ENCODE data around the gene PSAPL1.

Gene PSAPL1

GRCh38 chr4:7461230-7461629 lies 26.5 kb upstream of the PSAPL1 start:
- H3K4me2 ChIP-seq (ENCODE audit: low read length, poor library complexity, severe bottlenecking), result no peak overlapping the region
- H2BK5ac ChIP-seq (ENCODE audit: low read depth, low read length, poor library complexity, severe bottlenecking), result no peak overlapping the region
- H3K4ac ChIP-seq (ENCODE audit: low read depth in 1 of 2, low read length in 2 of 2), result no peak overlapping the region
- no peak overlapping the region for H3K23ac ChIP-seq (ENCODE audit: low read length in 2 of 2)
- no peak overlapping the region for H4K91ac ChIP-seq (ENCODE audit: low read length)
- no peak for DNase-seq
- no peak overlapping the region for H2AFZ ChIP-seq (ENCODE audit: low read depth, low read length)
- H3K27ac ChIP-seq (ENCODE audit: low read length, poor library complexity, severe bottlenecking), result no peak overlapping the region
- no peak overlapping the region for H2BK120ac ChIP-seq (ENCODE audit: low read depth, low read length)
- H3K4me3 ChIP-seq (ENCODE audit: insufficient read depth in 1 of 2, low read depth in 1 of 2, low read length in 2 of 2), result no peak overlapping the region
- no peak overlapping the region for H2AK5ac ChIP-seq (ENCODE audit: low read length, severe bottlenecking)
- H3K36me3 ChIP-seq (ENCODE audit: control insufficient read depth in 1 of 2, insufficient read depth in 2 of 2, low read depth in 1 of 2, low read length in 2 of 2), result no peaks in the 10 kb centered on the region
- H3K14ac ChIP-seq (ENCODE audit: low read length in 2 of 2), result no peak overlapping the region
- peaks cover 6% of the 10 kb centered on the region for H3K9me3 ChIP-seq (ENCODE audit: control insufficient read depth, low read length)
- no peak overlapping the region for H4K8ac ChIP-seq (ENCODE audit: low read length)
- H3K4me1 ChIP-seq (ENCODE audit: control insufficient read depth, insufficient read depth, low read depth, low read length), result peaks cover 18% of the 10 kb centered on the region
- H2BK15ac ChIP-seq (ENCODE audit: low read depth, poor library complexity, severe bottlenecking), result no peak overlapping the region
- H2BK12ac ChIP-seq (ENCODE audit: low read length in 2 of 2), result no peak overlapping the region
- no peak overlapping the region for H3K9ac ChIP-seq (ENCODE audit: low read length)
- H3K27me3 ChIP-seq (ENCODE audit: control insufficient read depth in 1 of 2, insufficient read depth in 1 of 2, low read length in 2 of 2), result peaks cover 0 to 19% of the 10 kb centered on the region in 2 experiments
- H3K79me1 ChIP-seq (replicated peaks; ENCODE audit: low read length, poor library complexity, severe bottlenecking), result no peaks in the 10 kb centered on the region
- 65% methylated on average over 17 of the region's 17 CpGs for WGBS
- no peak overlapping the region for H3K18ac ChIP-seq (ENCODE audit: low read depth in 1 of 2, low read length in 2 of 2)

GRCh38 chr4:7460566-7460965 lies 25.8 kb upstream of the PSAPL1 start:
- H2AFZ ChIP-seq (ENCODE audit: low read depth, low read length), result no peak overlapping the region
- no peak overlapping the region for H3K4me3 ChIP-seq (ENCODE audit: insufficient read depth in 1 of 2, low read depth in 1 of 2, low read length in 2 of 2)
- no peak overlapping the region for H3K27ac ChIP-seq (ENCODE audit: low read length, poor library complexity, severe bottlenecking)
- H3K4me2 ChIP-seq (ENCODE audit: low read length, poor library complexity, severe bottlenecking), result no peak overlapping the region
- no peak overlapping the region for H3K4ac ChIP-seq (ENCODE audit: low read depth in 1 of 2, low read length in 2 of 2)
- no peak overlapping the region for H4K91ac ChIP-seq (ENCODE audit: low read length)
- H3K4me1 ChIP-seq (ENCODE audit: control insufficient read depth, insufficient read depth, low read depth, low read length), result peaks cover 18% of the 10 kb centered on the region
- H3K9me3 ChIP-seq (ENCODE audit: control insufficient read depth, low read length), result peaks cover under 1% of the 10 kb centered on the region
- H3K9ac ChIP-seq (ENCODE audit: low read length), result no peak overlapping the region
- H3K23ac ChIP-seq (ENCODE audit: low read length in 2 of 2), result no peak overlapping the region
- no peaks in the 10 kb centered on the region for H3K36me3 ChIP-seq (ENCODE audit: control insufficient read depth in 1 of 2, insufficient read depth in 2 of 2, low read depth in 1 of 2, low read length in 2 of 2)
- H3K14ac ChIP-seq (ENCODE audit: low read length in 2 of 2), result no peak overlapping the region
- no peak overlapping the region for H2BK12ac ChIP-seq (ENCODE audit: low read length in 2 of 2)
- no peak overlapping the region for H2AK5ac ChIP-seq (ENCODE audit: low read length, severe bottlenecking)
- H3K27me3 ChIP-seq (ENCODE audit: control insufficient read depth in 1 of 2, insufficient read depth in 1 of 2, low read length in 2 of 2), result peaks cover 0 to 19% of the 10 kb centered on the region in 2 experiments
- no peak overlapping the region for H4K8ac ChIP-seq (ENCODE audit: low read length)
- H2BK5ac ChIP-seq (ENCODE audit: low read depth, low read length, poor library complexity, severe bottlenecking), result no peak overlapping the region
- H2BK120ac ChIP-seq (ENCODE audit: low read depth, low read length), result no peak overlapping the region
- DNase-seq, result no peak
- H2BK15ac ChIP-seq (ENCODE audit: low read depth, poor library complexity, severe bottlenecking), result no peak overlapping the region
- H3K79me1 ChIP-seq (replicated peaks; ENCODE audit: low read length, poor library complexity, severe bottlenecking), result no peaks in the 10 kb centered on the region
- WGBS, result 74% methylated on average over 17 of the region's 17 CpGs
- H3K18ac ChIP-seq (ENCODE audit: low read depth in 1 of 2, low read length in 2 of 2), result no peak overlapping the region

- Histone ChIP-seq H3K4me1 (ENCODE audit: control insufficient read depth, insufficient read depth, low read depth, low read length) (peaks cover 18% of the 10 kb centered on the region), H3K27ac (ENCODE audit: low read length, poor library complexity, severe bottlenecking) (no peak overlapping the region), H3K9me3 (ENCODE audit: control insufficient read depth, low read length) (no peaks in the 10 kb centered on the region), H3K9ac (ENCODE audit: low read length) (no peak overlapping the region), H3K14ac (ENCODE audit: low read length in 2 of 2) (no peak overlapping the region), H3K4me2 (ENCODE audit: low read length, poor library complexity, severe bottlenecking) (no peak overlapping the region), H2BK12ac (ENCODE audit: low read length in 2 of 2) (no peak overlapping the region), H4K8ac (ENCODE audit: low read length) (no peak overlapping the region), H2BK120ac (ENCODE audit: low read depth, low read length) (no peak overlapping the region), H3K79me1 (replicated peaks; ENCODE audit: low read length, poor library complexity, severe bottlenecking) (no peaks in the 10 kb centered on the region), H4K91ac (ENCODE audit: low read length) (no peak overlapping the region), H2BK5ac (ENCODE audit: low read depth, low read length, poor library complexity, severe bottlenecking) (no peak overlapping the region), H3K27me3 (ENCODE audit: control insufficient read depth in 1 of 2, insufficient read depth in 1 of 2, low read length in 2 of 2) (peaks cover 0 to 19% of the 10 kb centered on the region in 2 experiments), H3K23ac (ENCODE audit: low read length in 2 of 2) (no peak overlapping the region), H3K18ac (ENCODE audit: low read depth in 1 of 2, low read length in 2 of 2) (no peak overlapping the region), H2AFZ (ENCODE audit: low read depth, low read length) (no peak overlapping the region), H3K36me3 (ENCODE audit: control insufficient read depth in 1 of 2, insufficient read depth in 2 of 2, low read depth in 1 of 2, low read length in 2 of 2) (no peaks in the 10 kb centered on the region), H3K4ac (ENCODE audit: low read depth in 1 of 2, low read length in 2 of 2) (no peak overlapping the region), H2BK15ac (ENCODE audit: low read depth, poor library complexity, severe bottlenecking) (no peak overlapping the region), H3K4me3 (ENCODE audit: insufficient read depth in 1 of 2, low read depth in 1 of 2, low read length in 2 of 2) (no peak overlapping the region), H2AK5ac (ENCODE audit: low read length, severe bottlenecking) (no peak overlapping the region)
- 90% methylated on average over 8 of the region's 8 CpGs for WGBS
- no peak for DNase-seq
Measured at GRCh38 chr4:7459471-7459870, 24.7 kb upstream of the PSAPL1 start.

- Histone ChIP-seq H3K4ac (ENCODE audit: low read depth in 1 of 2, low read length in 2 of 2) (no peak overlapping the region), H3K36me3 (ENCODE audit: control insufficient read depth in 1 of 2, insufficient read depth in 2 of 2, low read depth in 1 of 2, low read length in 2 of 2) (no peaks in the 10 kb centered on the region), H4K91ac (ENCODE audit: low read length) (no peak overlapping the region), H2BK15ac (ENCODE audit: low read depth, poor library complexity, severe bottlenecking) (no peak overlapping the region), H3K23ac (ENCODE audit: low read length in 2 of 2) (no peak overlapping the region), H2BK12ac (ENCODE audit: low read length in 2 of 2) (no peak overlapping the region), H3K4me1 (ENCODE audit: control insufficient read depth, insufficient read depth, low read depth, low read length) (peaks cover 13% of the 10 kb centered on the region), H3K79me1 (replicated peaks; ENCODE audit: low read length, poor library complexity, severe bottlenecking) (no peaks in the 10 kb centered on the region), H2AK5ac (ENCODE audit: low read length, severe bottlenecking) (no peak overlapping the region), H4K8ac (ENCODE audit: low read length) (no peak overlapping the region), H3K27me3 (ENCODE audit: control insufficient read depth in 1 of 2, insufficient read depth in 1 of 2, low read length in 2 of 2) (peaks cover 0 to 19% of the 10 kb centered on the region in 2 experiments), H3K9me3 (ENCODE audit: control insufficient read depth, low read length) (no peaks in the 10 kb centered on the region), H3K14ac (ENCODE audit: low read length in 2 of 2) (no peak overlapping the region), H2BK5ac (ENCODE audit: low read depth, low read length, poor library complexity, severe bottlenecking) (no peak overlapping the region), H3K18ac (ENCODE audit: low read depth in 1 of 2, low read length in 2 of 2) (no peak overlapping the region), H3K27ac (ENCODE audit: low read length, poor library complexity, severe bottlenecking) (no peak overlapping the region), H3K4me2 (ENCODE audit: low read length, poor library complexity, severe bottlenecking) (no peak overlapping the region), H2BK120ac (ENCODE audit: low read depth, low read length) (no peak overlapping the region), H2AFZ (ENCODE audit: low read depth, low read length) (no peak overlapping the region), H3K4me3 (ENCODE audit: insufficient read depth in 1 of 2, low read depth in 1 of 2, low read length in 2 of 2) (no peak overlapping the region), H3K9ac (ENCODE audit: low read length) (no peak overlapping the region)
- no peak for DNase-seq
- WGBS, result 90% methylated on average over 4 of the region's 4 CpGs
Measured at GRCh38 chr4:7458477-7458876, 23.7 kb upstream of the PSAPL1 start.

Data from mesenchymal stem cell (in vitro differentiated cells and primary cell).